Neuronal stem cell (in vitro differentiated cells): ENCODE results near the gene URB2.

Source experiments
- DNase-seq: peaks from one replicate; pipeline ENCODE4 v3.0.0-alpha.2; 2013; ENCODE audit warnings: low spot score
- H2AFZ ChIP-seq: one replicate; pipeline ENCODE4 v1.6.1; 2013; ENCODE audit warnings: mild to moderate bottlenecking, low read length, inconsistent platforms
- H2AK5ac ChIP-seq: 2 replicates; pipeline ENCODE4 v1.6.1; 2013; ENCODE audit warnings: low read depth, mild to moderate bottlenecking, inconsistent platforms, low read length, moderate library complexity, mixed read lengths
- H2BK120ac ChIP-seq: 2 replicates; pipeline ENCODE4 v1.6.1; 2013; ENCODE audit warnings: low read depth, mild to moderate bottlenecking, inconsistent platforms, low read length, moderate library complexity, mixed read lengths
- H2BK12ac ChIP-seq: one replicate; pipeline ENCODE4 v1.6.1; 2013; ENCODE audit warnings: low read length, inconsistent platforms
- H2BK15ac ChIP-seq: 2 replicates; pipeline ENCODE4 v1.6.1; 2013; ENCODE audit warnings: mild to moderate bottlenecking, low read length, inconsistent platforms, mixed read lengths
- H2BK5ac ChIP-seq: one replicate; pipeline ENCODE4 v1.6.1; 2013; ENCODE audit warnings: inconsistent platforms, mild to moderate bottlenecking, low read length, moderate library complexity
- H3K14ac ChIP-seq: one replicate; pipeline ENCODE4 v1.6.1; 2013; ENCODE audit warnings: low read length, inconsistent platforms
- H3K18ac ChIP-seq: 2 replicates; pipeline ENCODE4 v1.6.1; 2013; ENCODE audit warnings: low read length, inconsistent platforms
- H3K23ac ChIP-seq: 2 replicates; pipeline ENCODE4 v1.6.1; 2013; ENCODE audit warnings: low read depth, mild to moderate bottlenecking, mixed read lengths, low read length, inconsistent platforms; ENCODE audit not compliant: poor library complexity
- H3K27ac ChIP-seq: replicated peaks from 3 replicates; pipeline ENCODE4 v1.5.1; 2013; ENCODE audit warnings: low read length, inconsistent platforms
- H3K27me3 ChIP-seq, 3 experiments: 2 replicates each; pipeline ENCODE4 v1.6.1; 2013; ENCODE audit warnings: low read length in 3 of 3, mild to moderate bottlenecking in 2 of 3, inconsistent platforms in 1 of 3, low read depth in 1 of 3, mixed read lengths in 1 of 3, moderate library complexity in 1 of 3; ENCODE audit not compliant: control insufficient read depth in 3 of 3, insufficient read depth in 3 of 3
- H3K36me3 ChIP-seq, 2 donors: replicated peaks in 1 of 2; 2 replicates each; pipeline ENCODE4 v1.6.1; 2013; ENCODE audit warnings: low read length in 2 of 2; ENCODE audit not compliant: control insufficient read depth in 2 of 2, insufficient read depth in 2 of 2
- H3K4ac ChIP-seq: 2 replicates; pipeline ENCODE4 v1.6.1; 2013; ENCODE audit warnings: inconsistent platforms, mild to moderate bottlenecking, low read length, moderate library complexity
- H3K4me1 ChIP-seq, 2 donors: 1 replicate in 1 of 2; 2 replicates in 1 of 2; pipeline ENCODE4 v1.6.1; 2013; ENCODE audit warnings: low read length in 2 of 2, low read depth in 1 of 2; ENCODE audit not compliant: control insufficient read depth in 2 of 2, insufficient read depth in 1 of 2
- H3K4me2 ChIP-seq: one replicate; pipeline ENCODE4 v1.6.1; 2013; ENCODE audit warnings: mild to moderate bottlenecking, low read length, inconsistent platforms; ENCODE audit not compliant: insufficient read depth, poor library complexity, severe bottlenecking
- H3K4me3 ChIP-seq, 2 donors: 2 replicates each; pipeline ENCODE4 v1.5.1; 2013; ENCODE audit warnings: low read length in 2 of 2, mild to moderate bottlenecking in 2 of 2, inconsistent platforms in 1 of 2, moderate library complexity in 1 of 2
- H3K79me1 ChIP-seq: one replicate; pipeline ENCODE4 v1.6.1; 2013; ENCODE audit warnings: low read depth, mild to moderate bottlenecking, inconsistent platforms, low read length, moderate library complexity
- H3K9ac ChIP-seq: one replicate; pipeline ENCODE4 v1.6.1; 2013; ENCODE audit warnings: mild to moderate bottlenecking, low read depth, low read length, inconsistent platforms; ENCODE audit not compliant: poor library complexity
- H3K9me3 ChIP-seq, 2 donors: replicated peaks in 1 of 2; 2 replicates each; pipeline versions ENCODE3 to v1.6.1; 2013; ENCODE audit warnings: low read length in 2 of 2, mild to moderate bottlenecking in 2 of 2, inconsistent platforms in 1 of 2, low read depth in 1 of 2, mixed read lengths in 1 of 2, moderate library complexity in 1 of 2; ENCODE audit not compliant: control insufficient read depth in 2 of 2, insufficient read depth in 1 of 2
- H4K8ac ChIP-seq: one replicate; pipeline ENCODE4 v1.6.1; 2013; ENCODE audit warnings: low read depth, mild to moderate bottlenecking, inconsistent platforms, low read length, moderate library complexity
- H4K91ac ChIP-seq: one replicate; pipeline ENCODE4 v1.6.1; 2013; ENCODE audit warnings: low read length, low read depth, mild to moderate bottlenecking, inconsistent platforms; ENCODE audit not compliant: poor library complexity
- WGBS, 2 donors: extraction: QIAGEN DNeasy Blood & Tissue Kit; methylation state at CpG; one replicate each; pipeline ENCODE4 v1.1.7; 2013; ENCODE audit warnings: missing lambda C conversion rate in 2 of 2, mixed read lengths in 1 of 2; ENCODE audit not compliant: insufficient read length in 2 of 2, insufficient replicate concordance in 1 of 2; ENCODE audit errors: extremely low coverage in 2 of 2; 5-methylcytosine and 5-hydroxymethylcytosine counted together

The URB2 gene

GRCh38 chr1:229672246-229672645, 46.2 kb downstream of the URB2 start:
- Histone ChIP-seq H3K4me3 (no peak overlapping the region), H3K27me3 (no peaks in the 10 kb centered on the region), H3K14ac (no peak overlapping the region), H2AK5ac (no peak overlapping the region), H2BK12ac (no peak overlapping the region), H3K9ac (no peak overlapping the region), H3K9me3 (no peaks in the 10 kb centered on the region), H4K8ac (no peak overlapping the region), H3K4me2 (no peak overlapping the region), H3K79me1 (no peaks in the 10 kb centered on the region), H2BK120ac (no peak overlapping the region), H2BK15ac (no peak overlapping the region), H3K36me3 (no peaks in the 10 kb centered on the region), H3K23ac (no peak overlapping the region), H3K27ac (no peak overlapping the region), H4K91ac (no peak overlapping the region), H3K4ac (no peak overlapping the region), H3K4me1 (no peaks in the 10 kb centered on the region), H3K18ac (no peak overlapping the region), H2BK5ac (no peak overlapping the region), H2AFZ (no peak overlapping the region)
- DNase-seq: no peak
- no CpG with 5 or more reads among the region's 2 CpGs for WGBS, 2 donors

GRCh38 chr1:229674042-229674441, 48.0 kb downstream of the URB2 start:
- no peak overlapping the region for H3K18ac ChIP-seq
- no peak overlapping the region for H3K4me2 ChIP-seq
- H4K91ac ChIP-seq: no peak overlapping the region
- no peak overlapping the region for H3K4me3 ChIP-seq
- H2BK120ac ChIP-seq: no peak overlapping the region
- H2AFZ ChIP-seq: no peak overlapping the region
- H4K8ac ChIP-seq: no peak overlapping the region
- no peaks in the 10 kb centered on the region for H3K36me3 ChIP-seq
- no peak overlapping the region for H2BK5ac ChIP-seq
- H3K4me1 ChIP-seq: no peaks in the 10 kb centered on the region
- no CpG with 5 or more reads among the region's 5 CpGs for WGBS, 2 donors
- no peak overlapping the region for H3K4ac ChIP-seq
- H3K27me3 ChIP-seq: no peaks in the 10 kb centered on the region
- DNase-seq: no peak
- H3K9me3 ChIP-seq: no peaks in the 10 kb centered on the region
- no peak overlapping the region for H2AK5ac ChIP-seq
- no peak overlapping the region for H3K23ac ChIP-seq
- H2BK15ac ChIP-seq: no peak overlapping the region
- no peak overlapping the region for H3K27ac ChIP-seq
- no peak overlapping the region for H3K14ac ChIP-seq
- H3K9ac ChIP-seq: no peak overlapping the region
- H3K79me1 ChIP-seq: no peaks in the 10 kb centered on the region
- H2BK12ac ChIP-seq: no peak overlapping the region

- Histone ChIP-seq H3K14ac (no peak overlapping the region), H3K27me3 (no peaks in the 10 kb centered on the region), H3K18ac (no peak overlapping the region), H3K27ac (no peak overlapping the region), H3K4ac (no peak overlapping the region), H4K8ac (no peak overlapping the region), H2BK15ac (no peak overlapping the region), H3K9me3 (no peaks in the 10 kb centered on the region), H2BK120ac (no peak overlapping the region), H2AK5ac (no peak overlapping the region), H3K79me1 (no peaks in the 10 kb centered on the region), H3K4me3 (no peak overlapping the region), H3K23ac (no peak overlapping the region), H2AFZ (no peak overlapping the region), H2BK12ac (no peak overlapping the region), H4K91ac (no peak overlapping the region), H3K9ac (no peak overlapping the region), H3K4me2 (no peak overlapping the region), H2BK5ac (no peak overlapping the region), H3K4me1 (no peaks in the 10 kb centered on the region), H3K36me3 (no peaks in the 10 kb centered on the region)
- DNase-seq: no peak
These were observed 49.3 kb downstream of the URB2 start for GRCh38 chr1:229675396-229675795.

- H2AK5ac ChIP-seq: no peak overlapping the region
- H3K9ac ChIP-seq: no peak overlapping the region
- H3K14ac ChIP-seq: no peak overlapping the region
- H3K9me3 ChIP-seq: peaks cover 0 to 2% of the 10 kb centered on the region in 2 donors
- H3K27me3 ChIP-seq: peaks cover 0 to 2% (median 0%) of the 10 kb centered on the region in 3 experiments
- no peak overlapping the region for H2BK15ac ChIP-seq
- H3K4ac ChIP-seq: no peak overlapping the region
- DNase-seq: no peak
- H3K4me2 ChIP-seq: no peak overlapping the region
- H2BK5ac ChIP-seq: no peak overlapping the region
- H3K79me1 ChIP-seq: no peaks in the 10 kb centered on the region
- no peak overlapping the region for H3K4me3 ChIP-seq
- H2AFZ ChIP-seq: no peak overlapping the region
- no CpG with 5 or more reads among the region's 2 CpGs for WGBS, 2 donors
- no peak overlapping the region for H3K23ac ChIP-seq
- no peaks in the 10 kb centered on the region for H3K36me3 ChIP-seq
- no peak overlapping the region for H4K8ac ChIP-seq
- H3K27ac ChIP-seq: no peak overlapping the region
- no peak overlapping the region for H3K18ac ChIP-seq
- no peak overlapping the region for H2BK120ac ChIP-seq
- no peak overlapping the region for H2BK12ac ChIP-seq
- H3K4me1 ChIP-seq: no peaks in the 10 kb centered on the region
- H4K91ac ChIP-seq: no peak overlapping the region
These were observed 59.1 kb downstream of the URB2 start for GRCh38 chr1:229685149-229685548.
